AG09309 (cell line): ENCODE data around the gene DGKZ.

Experiments used
- DNase-seq: peaks from one replicate; pipeline ENCODE4 v3.0.0-alpha.2; 2010; ENCODE audit warnings: low read depth
- H3K4me3 ChIP-seq: 2 replicates; pipeline ENCODE4 v1.5.1; 2011; ENCODE audit warnings: mild to moderate bottlenecking, low read depth, low read length, moderate library complexity; ENCODE audit not compliant: control insufficient read depth
- TF ChIP-seq, protein P1 (sequence below): IDR thresholded peaks from 2 replicates; pipeline ENCODE4 v1.5.1; 2011; ENCODE audit warnings: mild to moderate bottlenecking, low read depth, low read length, inconsistent platforms; ENCODE audit not compliant: insufficient read depth, control insufficient read depth; ENCODE audit errors: missing control alignments

DGKZ gene

DNA sequence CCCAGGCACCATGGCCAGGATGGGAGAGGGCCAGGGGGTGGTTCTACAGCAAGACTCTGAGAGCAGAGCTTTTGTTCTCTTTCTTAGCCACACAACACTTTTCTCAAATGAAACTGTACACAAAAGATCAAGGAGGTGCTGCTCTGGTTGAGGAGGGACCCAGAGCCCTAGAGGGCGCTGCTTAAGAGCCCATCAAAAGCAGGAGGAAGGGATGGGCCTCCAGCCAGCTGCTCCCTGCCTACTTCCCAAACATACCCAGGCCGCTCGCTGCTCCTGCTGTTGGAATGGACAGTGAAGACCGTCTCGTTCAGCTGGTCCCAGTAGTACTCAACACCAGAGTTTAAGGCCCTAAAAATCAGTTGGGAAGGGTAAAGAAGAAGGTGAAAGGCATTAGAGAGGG lies 62.8 kb downstream of the DGKZ start:
- no peak for DNase-seq
- no peak overlapping the region for H3K4me3 ChIP-seq
- TF ChIP-seq, protein P1, sequence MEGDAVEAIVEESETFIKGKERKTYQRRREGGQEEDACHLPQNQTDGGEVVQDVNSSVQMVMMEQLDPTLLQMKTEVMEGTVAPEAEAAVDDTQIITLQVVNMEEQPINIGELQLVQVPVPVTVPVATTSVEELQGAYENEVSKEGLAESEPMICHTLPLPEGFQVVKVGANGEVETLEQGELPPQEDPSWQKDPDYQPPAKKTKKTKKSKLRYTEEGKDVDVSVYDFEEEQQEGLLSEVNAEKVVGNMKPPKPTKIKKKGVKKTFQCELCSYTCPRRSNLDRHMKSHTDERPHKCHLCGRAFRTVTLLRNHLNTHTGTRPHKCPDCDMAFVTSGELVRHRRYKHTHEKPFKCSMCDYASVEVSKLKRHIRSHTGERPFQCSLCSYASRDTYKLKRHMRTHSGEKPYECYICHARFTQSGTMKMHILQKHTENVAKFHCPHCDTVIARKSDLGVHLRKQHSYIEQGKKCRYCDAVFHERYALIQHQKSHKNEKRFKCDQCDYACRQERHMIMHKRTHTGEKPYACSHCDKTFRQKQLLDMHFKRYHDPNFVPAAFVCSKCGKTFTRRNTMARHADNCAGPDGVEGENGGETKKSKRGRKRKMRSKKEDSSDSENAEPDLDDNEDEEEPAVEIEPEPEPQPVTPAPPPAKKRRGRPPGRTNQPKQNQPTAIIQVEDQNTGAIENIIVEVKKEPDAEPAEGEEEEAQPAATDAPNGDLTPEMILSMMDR: no peak

- H3K4me3 ChIP-seq: no peak overlapping the region
- DNase-seq: no peak
- TF ChIP-seq, protein P1: no peak
These were observed 66.7 kb downstream of the DGKZ start for GRCh38 chr11:46413760-46414465.

DNA sequence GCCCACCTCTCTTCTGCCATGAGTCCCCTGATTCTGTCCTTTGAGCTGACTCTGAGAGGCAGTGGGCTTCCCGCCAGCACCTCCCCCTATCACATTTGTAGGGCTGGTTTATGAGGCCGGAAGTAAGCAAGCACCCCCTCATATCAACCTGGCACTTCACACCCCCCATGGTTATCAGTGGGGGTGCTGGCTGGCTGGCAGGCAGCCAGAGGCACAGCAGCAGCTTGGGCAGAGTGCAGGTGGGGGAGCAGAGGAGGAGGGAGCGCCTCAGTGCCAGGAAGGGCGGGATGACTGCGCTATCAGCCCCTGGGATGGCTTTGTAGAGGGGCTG lies 67.2 kb downstream of the DGKZ start:
- TF ChIP-seq, protein P1: no peak
- DNase-seq: no peak
- no peak overlapping the region for H3K4me3 ChIP-seq

DNA sequence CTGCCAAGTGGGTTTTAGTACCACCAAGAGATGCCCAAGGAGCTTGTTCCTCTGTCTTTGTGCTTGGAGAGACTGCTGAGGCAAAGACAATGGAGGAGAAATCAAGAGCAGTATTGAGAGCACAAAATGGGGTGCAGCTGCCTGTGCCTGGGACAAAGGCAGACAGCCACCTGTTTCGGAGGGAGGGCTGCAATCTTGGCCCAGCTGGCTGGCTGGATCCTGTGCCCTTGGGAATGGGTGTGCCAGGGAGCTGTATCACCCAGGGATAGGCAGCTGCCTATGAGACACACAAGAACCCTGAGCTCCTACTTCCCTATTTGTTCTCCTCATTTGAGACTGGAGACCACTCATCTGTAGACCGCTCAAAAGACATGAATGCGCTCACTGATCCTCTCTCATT lies 67.6 kb downstream of the DGKZ start:
- no peak overlapping the region for H3K4me3 ChIP-seq
- TF ChIP-seq, protein P1: no peak
- no peak for DNase-seq

GRCh38 chr11:46417711-46418110 lies 70.4 kb downstream of the DGKZ start:
- no peak overlapping the region for H3K4me3 ChIP-seq
- TF ChIP-seq, protein P1: no peak
- no peak for DNase-seq

DNA sequence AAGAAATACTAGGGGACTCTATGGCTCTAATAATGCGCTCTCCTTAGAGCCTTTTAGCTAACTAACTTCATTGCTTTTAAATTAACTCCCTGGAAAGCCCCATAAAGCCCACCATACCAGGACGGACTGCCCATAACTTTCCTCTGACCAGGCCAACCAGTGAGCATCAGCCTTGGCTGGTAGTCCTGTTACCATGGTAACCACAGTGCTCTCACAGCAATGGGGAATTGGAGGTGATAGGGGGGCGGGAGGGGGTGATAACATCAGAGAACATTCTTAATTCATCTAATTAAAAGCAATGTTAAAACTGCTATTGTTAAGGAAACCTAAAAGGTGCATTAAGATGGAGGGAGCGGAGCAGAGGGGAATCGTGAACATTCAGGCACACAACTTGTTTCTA lies 71.5 kb downstream of the DGKZ start:
- H3K4me3 ChIP-seq: no peak overlapping the region
- TF ChIP-seq, protein P1: no peak
- DNase-seq: no peak

DNA sequence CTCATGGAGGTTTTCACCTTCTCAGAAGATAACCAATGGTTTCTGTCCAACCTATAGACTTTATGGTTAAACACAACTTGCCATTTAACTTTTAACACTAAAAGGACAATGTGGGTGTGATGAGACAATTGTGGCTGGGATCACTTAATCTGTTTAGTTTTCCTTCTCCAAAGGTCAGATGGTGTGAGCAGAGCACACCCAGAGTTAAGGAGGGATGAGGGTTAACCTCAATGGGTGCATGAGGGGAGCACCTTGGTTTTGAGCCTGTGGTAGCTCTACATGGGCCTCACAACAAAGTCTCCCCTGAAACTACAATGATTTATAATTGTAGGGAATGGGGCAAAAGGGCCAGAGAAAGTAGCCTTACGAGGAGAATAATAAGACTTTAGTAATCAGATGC lies 73.2 kb downstream of the DGKZ start:
- TF ChIP-seq, protein P1: no peak
- H3K4me3 ChIP-seq: no peak overlapping the region
- no peak for DNase-seq
